ENCODE results near the gene STAT4.

The STAT4 gene

GRCh38 chr2:191180713-191181112, 29.9 kb upstream of the STAT4 start:
- ATAC-seq (peak; percentile 67), DNase-seq (no peak)
- Mint-ChIP-seq H3K4me3 (no peak overlapping the region), H3K4me1 (peaks cover 31% of the 10 kb centered on the region), H3K27me3 (no peaks in the 10 kb centered on the region), H3K36me3 (ENCODE audit: low read depth) (no peaks in the 10 kb centered on the region), H3K27ac (no peak overlapping the region), H3K9me3 (no peaks in the 10 kb centered on the region)

GRCh38 chr2:191180276-191180675, 29.5 kb upstream of the STAT4 start:
- H3K4me3 Mint-ChIP-seq: no peak overlapping the region
- ATAC-seq: no peak
- peaks cover 34% of the 10 kb centered on the region for H3K4me1 Mint-ChIP-seq
- no peak overlapping the region for H3K27ac Mint-ChIP-seq
- no peak for DNase-seq
- no peaks in the 10 kb centered on the region for H3K27me3 Mint-ChIP-seq
- no peaks in the 10 kb centered on the region for H3K36me3 Mint-ChIP-seq (ENCODE audit: low read depth)
- H3K9me3 Mint-ChIP-seq: no peaks in the 10 kb centered on the region

GRCh38 chr2:191178806-191179514, 28.2 kb upstream of the STAT4 start:
- H3K4me1 Mint-ChIP-seq: peaks cover 37% of the 10 kb centered on the region
- ATAC-seq: no peak
- H3K4me3 Mint-ChIP-seq: no peak overlapping the region
- no peaks in the 10 kb centered on the region for H3K9me3 Mint-ChIP-seq
- no peaks in the 10 kb centered on the region for H3K36me3 Mint-ChIP-seq (ENCODE audit: low read depth)
- H3K27ac Mint-ChIP-seq: no peak overlapping the region
- DNase-seq: no peak
- no peaks in the 10 kb centered on the region for H3K27me3 Mint-ChIP-seq

- Mint-ChIP-seq H3K36me3 (ENCODE audit: low read depth) (no peaks in the 10 kb centered on the region), H3K9me3 (no peaks in the 10 kb centered on the region), H3K4me3 (no peak overlapping the region), H3K4me1 (peaks cover 45% of the 10 kb centered on the region), H3K27me3 (no peaks in the 10 kb centered on the region), H3K27ac (no peak overlapping the region)
- ATAC-seq (no peak), DNase-seq (no peak)
Observed at GRCh38 chr2:191177751-191178736, 27.2 kb upstream of the STAT4 start.

- ATAC-seq (peak; percentile 55), DNase-seq (no peak)
- H3K9me3 Mint-ChIP-seq: no peaks in the 10 kb centered on the region
- H3K27ac Mint-ChIP-seq: no peak overlapping the region
- H3K4me1 Mint-ChIP-seq: peaks cover 56% of the 10 kb centered on the region
- no peak overlapping the region for H3K4me3 Mint-ChIP-seq
- H3K36me3 Mint-ChIP-seq (ENCODE audit: low read depth): no peaks in the 10 kb centered on the region
- H3K27me3 Mint-ChIP-seq: no peaks in the 10 kb centered on the region
Observed at GRCh38 chr2:191176801-191177438, 26.1 kb upstream of the STAT4 start.

GRCh38 chr2:191176305-191176704, 25.5 kb upstream of the STAT4 start:
- Mint-ChIP-seq H3K4me3 (no peak overlapping the region), H3K36me3 (ENCODE audit: low read depth) (no peaks in the 10 kb centered on the region), H3K4me1 (peaks cover 62% of the 10 kb centered on the region), H3K27ac (peak overlapping the region; percentile 40), H3K9me3 (no peaks in the 10 kb centered on the region), H3K27me3 (no peaks in the 10 kb centered on the region)
- no peak for ATAC-seq
- no peak for DNase-seq

GRCh38 chr2:191174442-191174841, 23.6 kb upstream of the STAT4 start:
- H3K4me3 Mint-ChIP-seq: no peak overlapping the region
- no peaks in the 10 kb centered on the region for H3K36me3 Mint-ChIP-seq (ENCODE audit: low read depth)
- no peaks in the 10 kb centered on the region for H3K27me3 Mint-ChIP-seq
- no peaks in the 10 kb centered on the region for H3K9me3 Mint-ChIP-seq
- DNase-seq (no peak), ATAC-seq (no peak)
- H3K27ac Mint-ChIP-seq: no peak overlapping the region
- H3K4me1 Mint-ChIP-seq: peaks cover 69% of the 10 kb centered on the region

GRCh38 chr2:191173206-191173605, 22.4 kb upstream of the STAT4 start:
- H3K4me1 Mint-ChIP-seq: peaks cover 75% of the 10 kb centered on the region
- ATAC-seq: no peak

GRCh38 chr2:191171708-191172355, 21.0 kb upstream of the STAT4 start:
- Mint-ChIP-seq H3K27ac (peak overlapping the region; percentile 92), H3K9me3 (no peaks in the 10 kb centered on the region), H3K36me3 (ENCODE audit: low read depth) (peaks cover 1% of the 10 kb centered on the region), H3K4me3 (peak overlapping the region; percentile 34), H3K4me1 (peaks cover 80% of the 10 kb centered on the region), H3K27me3 (no peaks in the 10 kb centered on the region)
- no peak for DNase-seq
- peak; percentile 44 for ATAC-seq

More at GRCh38 chr2:191173206-191173605, 22.4 kb upstream of the STAT4 start:
- Mint-ChIP-seq H3K4me3 (no peak overlapping the region), H3K27ac (peak overlapping the region; percentile 23), H3K36me3 (ENCODE audit: low read depth) (no peaks in the 10 kb centered on the region), H3K9me3 (no peaks in the 10 kb centered on the region), H3K27me3 (no peaks in the 10 kb centered on the region)
- DNase-seq: no peak

GRCh38 chr2:191171286-191171685, 20.5 kb upstream of the STAT4 start:
- DNase-seq (no peak), ATAC-seq (no peak)
- Mint-ChIP-seq H3K4me3 (peak overlapping the region; percentile 15), H3K27ac (peak overlapping the region; percentile 92), H3K27me3 (no peaks in the 10 kb centered on the region), H3K4me1 (peaks cover 75% of the 10 kb centered on the region), H3K9me3 (no peaks in the 10 kb centered on the region), H3K36me3 (ENCODE audit: low read depth) (peaks cover 1% of the 10 kb centered on the region)

- no peak for DNase-seq
- peak overlapping the region; percentile 15 for H3K4me3 Mint-ChIP-seq
Observed at GRCh38 chr2:191170773-191171172, 20.0 kb upstream of the STAT4 start.

GRCh38 chr2:191170301-191170636, 19.5 kb upstream of the STAT4 start:
- no peaks in the 10 kb centered on the region for H3K27me3 Mint-ChIP-seq
- no peaks in the 10 kb centered on the region for H3K9me3 Mint-ChIP-seq
- no peak for DNase-seq
- H3K27ac Mint-ChIP-seq: peak overlapping the region; percentile 69
- peaks cover 67% of the 10 kb centered on the region for H3K4me1 Mint-ChIP-seq
- H3K4me3 Mint-ChIP-seq: no peak overlapping the region
- H3K36me3 Mint-ChIP-seq (ENCODE audit: low read depth): peaks cover 1% of the 10 kb centered on the region
- ATAC-seq: no peak

More at GRCh38 chr2:191170773-191171172, 20.0 kb upstream of the STAT4 start:
- peak overlapping the region; percentile 82 for H3K27ac Mint-ChIP-seq
- H3K4me1 Mint-ChIP-seq: peaks cover 70% of the 10 kb centered on the region
- H3K36me3 Mint-ChIP-seq (ENCODE audit: low read depth): peaks cover 1% of the 10 kb centered on the region
- no peaks in the 10 kb centered on the region for H3K9me3 Mint-ChIP-seq
- ATAC-seq: peak; percentile 40
- no peaks in the 10 kb centered on the region for H3K27me3 Mint-ChIP-seq

- H3K9me3 Mint-ChIP-seq: no peaks in the 10 kb centered on the region
- peak; percentile 79 for ATAC-seq
- H3K4me3 Mint-ChIP-seq: no peak overlapping the region
- no peaks in the 10 kb centered on the region for H3K27me3 Mint-ChIP-seq
- H3K4me1 Mint-ChIP-seq: peaks cover 70% of the 10 kb centered on the region
- H3K36me3 Mint-ChIP-seq (ENCODE audit: low read depth): peaks cover 1% of the 10 kb centered on the region
- no peak for DNase-seq
- peak overlapping the region; percentile 69 for H3K27ac Mint-ChIP-seq
Observed at GRCh38 chr2:191169456-191170300, 18.9 kb upstream of the STAT4 start.
